ENCODE data around the gene GRIK3.

Gene GRIK3

GRCh38 chr1:37031871-37032270 is 2.4 kb downstream of the GRIK3 start:
- no peak overlapping the region for H3K27ac ChIP-seq
- no peak for TF ChIP-seq ZFX (IDR thresholded peaks at IDR 0.05; ENCODE audit: borderline replicate concordance)
- TF ChIP-seq CTCF (IDR thresholded peaks at IDR 0.05): no peak

- H3K27ac ChIP-seq: no peak overlapping the region
- TF ChIP-seq ZFX (IDR thresholded peaks at IDR 0.05; ENCODE audit: borderline replicate concordance) (no peak), CTCF (IDR thresholded peaks at IDR 0.05) (no peak)
Measured at GRCh38 chr1:37031429-37031828, 2.9 kb downstream of the GRIK3 start.

GRCh38 chr1:37028981-37029617 is 5.2 kb downstream of the GRIK3 start:
- no peak for TF ChIP-seq ZFX (IDR thresholded peaks at IDR 0.05; ENCODE audit: borderline replicate concordance)
- TF ChIP-seq CTCF (IDR thresholded peaks at IDR 0.05): peak; percentile 17; the same call in 1 of the 2 replicates
- no peak overlapping the region for H3K27ac ChIP-seq

GRCh38 chr1:37021502-37021901 is 12.8 kb downstream of the GRIK3 start:
- no peak overlapping the region for H3K27ac ChIP-seq
- no peak for TF ChIP-seq ZFX (IDR thresholded peaks at IDR 0.05; ENCODE audit: borderline replicate concordance)

GRCh38 chr1:37020653-37021277 is 13.6 kb downstream of the GRIK3 start:
- no peak overlapping the region for H3K27ac ChIP-seq
- TF ChIP-seq CTCF (IDR thresholded peaks at IDR 0.05): no peak
- TF ChIP-seq ZFX (IDR thresholded peaks at IDR 0.05; ENCODE audit: borderline replicate concordance): no peak

GRCh38 chr1:37018510-37018909 is 15.8 kb downstream of the GRIK3 start:
- no peak for TF ChIP-seq ZFX (IDR thresholded peaks at IDR 0.05; ENCODE audit: borderline replicate concordance)
- no peak for TF ChIP-seq CTCF (IDR thresholded peaks at IDR 0.05)
- H3K27ac ChIP-seq: no peak overlapping the region

GRCh38 chr1:37017720-37018119 is 16.6 kb downstream of the GRIK3 start:
- TF ChIP-seq ZFX (IDR thresholded peaks at IDR 0.05; ENCODE audit: borderline replicate concordance) (no peak), CTCF (IDR thresholded peaks at IDR 0.05) (no peak)
- no peak overlapping the region for H3K27ac ChIP-seq

All from 22Rv1 (cell line).